MCF 10A (cell line): ENCODE data around the gene IFI27. TPM values are rescaled to one million over a fixed set of nuclear protein-coding genes. Genes with fewer than 3 reads are reported as not detected.
A peak's percentile ranks its signal among the peaks of the same experiment; 100 is the strongest.

Experiments
- BruUV-seq: library from RNA; stranded (reverse); fragments of 400-500 nt; replicated peaks from 2 replicates; lab custom pipeline; 2021; lab: Mats Ljungman, UMichigan
- CTCF ChIA-PET: fragments of 300-600 bp; sonication (Branson Sonifier 250); formaldehyde crosslinking; extraction: SDS; loops from one replicate; lab custom pipeline; 2021; ENCODE audit warnings: antibody characterized with exemption, inconsistent platforms; lab: Yijun Ruan, JAX
- POLR2A ChIA-PET: fragments of 300-600, 350-650 bp; sonication (Branson Sonifier 250); formaldehyde crosslinking; extraction: SDS; loops from one replicate; lab custom pipeline; 2020; ENCODE audit warnings: antibody characterized with exemption, inconsistent platforms; lab: Yijun Ruan, JAX
- DNase-seq: peaks from one replicate; pipeline ENCODE4 v3.0.0-alpha.2; 2018; ENCODE audit not compliant: unreplicated experiment
- H3K27ac Mint-ChIP-seq: one replicate; pipeline ENCODE4 v1.8.0; 2022; ENCODE audit warnings: mild to moderate bottlenecking, low read depth, mixed read lengths; ENCODE audit not compliant: unreplicated experiment
- H3K27me3 Mint-ChIP-seq: one replicate; pipeline ENCODE4 v1.8.0; 2022; ENCODE audit warnings: mixed read lengths; ENCODE audit not compliant: insufficient read depth, unreplicated experiment
- H3K36me3 Mint-ChIP-seq: one replicate; pipeline ENCODE4 v1.8.0; 2022; ENCODE audit warnings: mild to moderate bottlenecking, moderate library complexity, mixed read lengths; ENCODE audit not compliant: insufficient read depth, unreplicated experiment
- H3K4me1 Mint-ChIP-seq: one replicate; pipeline ENCODE4 v1.8.0; 2022; ENCODE audit warnings: mixed read lengths; ENCODE audit not compliant: insufficient read depth, unreplicated experiment
- H3K4me3 Mint-ChIP-seq: one replicate; pipeline ENCODE4 v1.8.0; 2022; ENCODE audit warnings: mild to moderate bottlenecking, moderate library complexity, mixed read lengths; ENCODE audit not compliant: unreplicated experiment
- H3K9me3 Mint-ChIP-seq: one replicate; pipeline ENCODE4 v1.8.0; 2022; ENCODE audit warnings: mixed read lengths; ENCODE audit not compliant: unreplicated experiment
- intact Hi-C: fragments of 100-400 bp; cut with micrococcal nuclease; formaldehyde crosslinking; loops from 2 replicates; pipeline ENCODE4 v1.14.1; 2022
- total RNA-seq: library from RNA; stranded (reverse); gene quantifications from 2 replicates; pipeline ENCODE4 v1.2.3, GENCODE V29; 2022
- TF ChIP-seq, protein P1 (sequence below): fragments of 200-600 bp; IDR thresholded peaks from one replicate; pipeline ENCODE4 v1.8.0; 2022; ENCODE audit warnings: antibody characterized with exemption, mild to moderate bottlenecking; ENCODE audit not compliant: unreplicated experiment

Gene IFI27
- total RNA-seq, 1 experiment from 2014 or later: 0.63 TPM

DNA sequence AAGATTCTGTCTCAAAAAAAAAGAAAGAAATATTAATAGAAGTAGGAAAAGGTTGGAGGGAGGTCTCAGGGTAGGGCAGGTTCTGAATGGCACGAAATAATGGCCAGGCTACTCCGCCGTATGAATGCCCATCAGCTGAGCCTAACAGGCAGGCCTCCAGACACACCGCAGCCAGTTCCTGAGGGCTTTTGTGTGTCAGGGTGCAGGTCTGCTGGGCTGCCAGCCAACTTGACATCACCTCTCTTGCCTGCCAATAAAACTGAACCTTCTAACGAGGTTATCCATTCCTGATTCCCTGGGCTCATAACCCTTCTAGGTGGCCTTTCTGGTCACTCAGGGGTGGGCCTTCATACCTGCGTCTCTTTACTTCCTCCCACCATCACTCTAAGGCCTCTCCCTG, 3.0 kb downstream of the IFI27 start:
- ChIA-PET POLR2A (no interaction called here), CTCF (interaction anchor here (1.1 to 1.9 kb wide), 3 partner anchors 19 to 75 kb away, joined by 3 to 4 read pairs (median 4); no protein-coding TSS in a partner anchor)
- BruUV-seq: no TSS peak
- TF ChIP-seq, protein P1, sequence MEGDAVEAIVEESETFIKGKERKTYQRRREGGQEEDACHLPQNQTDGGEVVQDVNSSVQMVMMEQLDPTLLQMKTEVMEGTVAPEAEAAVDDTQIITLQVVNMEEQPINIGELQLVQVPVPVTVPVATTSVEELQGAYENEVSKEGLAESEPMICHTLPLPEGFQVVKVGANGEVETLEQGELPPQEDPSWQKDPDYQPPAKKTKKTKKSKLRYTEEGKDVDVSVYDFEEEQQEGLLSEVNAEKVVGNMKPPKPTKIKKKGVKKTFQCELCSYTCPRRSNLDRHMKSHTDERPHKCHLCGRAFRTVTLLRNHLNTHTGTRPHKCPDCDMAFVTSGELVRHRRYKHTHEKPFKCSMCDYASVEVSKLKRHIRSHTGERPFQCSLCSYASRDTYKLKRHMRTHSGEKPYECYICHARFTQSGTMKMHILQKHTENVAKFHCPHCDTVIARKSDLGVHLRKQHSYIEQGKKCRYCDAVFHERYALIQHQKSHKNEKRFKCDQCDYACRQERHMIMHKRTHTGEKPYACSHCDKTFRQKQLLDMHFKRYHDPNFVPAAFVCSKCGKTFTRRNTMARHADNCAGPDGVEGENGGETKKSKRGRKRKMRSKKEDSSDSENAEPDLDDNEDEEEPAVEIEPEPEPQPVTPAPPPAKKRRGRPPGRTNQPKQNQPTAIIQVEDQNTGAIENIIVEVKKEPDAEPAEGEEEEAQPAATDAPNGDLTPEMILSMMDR: no peak
- Mint-ChIP-seq H3K36me3 (no peaks in the 10 kb centered on the region), H3K27me3 (no peaks in the 10 kb centered on the region), H3K4me3 (no peak overlapping the region), H3K4me1 (peaks cover 33% of the 10 kb centered on the region), H3K9me3 (no peaks in the 10 kb centered on the region), H3K27ac (no peak overlapping the region)
- peak; percentile 67 for DNase-seq
- intact Hi-C loops: no loop called here

DNA sequence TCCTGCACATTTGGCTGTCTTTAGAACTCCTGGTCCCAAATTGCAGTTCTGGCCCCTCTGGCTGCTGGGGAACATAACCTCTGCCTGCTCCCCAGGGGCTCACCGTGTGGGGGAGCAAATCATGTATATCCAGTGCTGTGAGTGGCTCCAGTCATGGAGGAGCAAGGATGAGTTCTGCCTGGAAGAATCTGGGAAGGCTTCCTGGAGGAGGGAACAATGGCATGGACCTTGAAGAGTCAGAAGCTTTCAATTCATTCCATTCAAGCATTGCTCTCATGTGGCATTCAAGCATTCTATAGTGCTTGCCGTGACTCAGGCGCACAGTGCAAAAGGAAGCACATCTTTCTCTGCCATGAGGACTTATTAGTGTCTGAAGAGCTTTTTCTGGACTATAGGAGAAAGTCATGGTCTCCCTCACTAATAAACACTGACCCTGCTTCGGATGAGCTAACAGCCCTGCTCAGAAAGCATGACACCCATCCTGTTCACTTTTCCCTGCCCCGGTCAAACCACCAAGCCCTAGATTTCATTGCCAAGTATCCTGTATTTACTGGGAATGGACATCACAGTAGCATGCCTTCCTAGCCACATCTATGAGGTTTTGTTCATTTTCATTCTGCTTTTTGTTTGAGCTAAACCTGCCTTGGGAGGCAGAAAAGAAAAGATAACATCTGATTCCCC, 3.5 kb downstream of the IFI27 start:
- TF ChIP-seq, protein P1: no peak
- DNase-seq: no peak
- no peak overlapping the region for H3K27ac Mint-ChIP-seq
- no peaks in the 10 kb centered on the region for H3K36me3 Mint-ChIP-seq
- intact Hi-C loops: no loop called here
- no TSS peak for BruUV-seq
- ChIA-PET POLR2A (no interaction called here), CTCF (interaction anchor here (1.4 kb wide), 1 partner anchor 23 kb away, joined by 4 read pairs; no protein-coding TSS in a partner anchor)
- H3K9me3 Mint-ChIP-seq: no peaks in the 10 kb centered on the region
- H3K27me3 Mint-ChIP-seq: no peaks in the 10 kb centered on the region
- no peak overlapping the region for H3K4me3 Mint-ChIP-seq
- H3K4me1 Mint-ChIP-seq: peaks cover 33% of the 10 kb centered on the region

DNA sequence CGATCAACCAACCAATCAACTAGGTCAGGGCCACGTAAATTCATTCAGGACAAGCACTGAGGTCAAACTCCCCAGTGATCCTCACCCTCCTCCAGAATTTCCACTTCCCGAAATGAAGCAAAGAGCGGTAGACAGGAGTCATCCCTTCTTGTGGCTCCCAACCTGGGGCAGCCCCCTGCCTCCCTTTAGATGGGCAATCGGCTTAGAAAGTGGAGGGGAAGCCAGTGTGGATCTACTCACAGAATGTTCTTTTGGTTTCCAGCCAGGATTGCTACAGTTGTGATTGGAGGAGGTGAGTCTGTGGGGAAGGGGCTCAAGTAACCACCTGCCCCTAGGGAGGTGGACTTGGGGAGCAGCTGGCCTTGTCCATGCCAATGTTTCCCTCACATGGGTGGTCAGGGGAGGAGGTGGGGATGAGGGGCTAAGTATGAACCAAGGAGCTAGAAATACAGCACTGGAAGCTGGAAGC, 4.1 kb downstream of the IFI27 start:
- H3K4me3 Mint-ChIP-seq: no peak overlapping the region
- H3K36me3 Mint-ChIP-seq: no peaks in the 10 kb centered on the region
- peaks cover 33% of the 10 kb centered on the region for H3K4me1 Mint-ChIP-seq
- no TSS peak for BruUV-seq
- TF ChIP-seq, protein P1: no peak
- no peaks in the 10 kb centered on the region for H3K9me3 Mint-ChIP-seq
- DNase-seq: no peak
- H3K27me3 Mint-ChIP-seq: no peaks in the 10 kb centered on the region
- H3K27ac Mint-ChIP-seq: no peak overlapping the region
- CTCF ChIA-PET: interaction anchor here (1.4 kb wide), 2 partner anchors 14 to 22 kb away, joined by 4 to 6 read pairs; partner anchors contain the start of gene IFI27L2
- intact Hi-C loops: no loop called here
- POLR2A ChIA-PET: interaction anchor here (1.2 kb wide), 1 partner anchor 15 kb away, joined by 3 read pairs; the partner anchor contains the start of gene IFI27L2

DNA sequence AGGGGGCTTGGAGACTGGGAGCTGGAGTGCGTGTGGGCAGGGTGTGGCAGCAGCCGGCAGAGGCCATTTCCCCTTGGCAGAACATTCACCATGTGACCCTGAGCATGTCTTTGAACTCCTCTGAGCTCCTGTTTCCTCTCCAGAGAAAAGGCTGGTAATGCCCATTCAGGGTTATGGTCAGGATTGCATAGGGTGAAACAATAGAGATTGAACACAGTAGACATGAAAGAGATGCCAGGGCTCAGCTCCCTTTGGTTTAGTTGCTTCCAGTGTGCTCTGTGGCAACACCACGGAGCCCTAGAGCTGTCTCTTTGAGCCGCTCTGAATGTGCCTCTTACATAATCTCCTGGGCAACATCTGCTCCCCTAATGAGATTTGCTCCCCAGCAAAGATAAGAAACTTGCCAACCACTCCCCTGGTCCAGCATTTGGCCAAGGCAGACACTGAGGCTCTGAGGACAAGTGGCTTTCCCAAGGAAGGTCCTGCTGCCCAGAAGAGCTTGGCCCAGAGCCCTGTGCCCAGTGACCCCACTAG, 4.6 kb downstream of the IFI27 start:
- H3K36me3 Mint-ChIP-seq: no peaks in the 10 kb centered on the region
- BruUV-seq: no TSS peak
- intact Hi-C loops: no loop called here
- H3K27me3 Mint-ChIP-seq: no peaks in the 10 kb centered on the region
- POLR2A ChIA-PET: interaction anchor here (1.2 kb wide), 1 partner anchor 14 kb away, joined by 3 read pairs; the partner anchor contains the start of gene IFI27L2
- no peak overlapping the region for H3K4me3 Mint-ChIP-seq
- peaks cover 29% of the 10 kb centered on the region for H3K4me1 Mint-ChIP-seq
- H3K27ac Mint-ChIP-seq: no peak overlapping the region
- H3K9me3 Mint-ChIP-seq: no peaks in the 10 kb centered on the region
- CTCF ChIA-PET: interaction anchor here (0.6 to 1.4 kb wide), 3 partner anchors 14 to 169 kb away, joined by 3 to 6 read pairs (median 3); partner anchors contain the start of gene IFI27L2
- TF ChIP-seq, protein P1: no peak
- peak; percentile 25 for DNase-seq
